Activated naive CD4-positive, alpha-beta T cell treated with anti-CD3 and anti-CD28 coated beads for 36 hours (primary cell): ENCODE results near the gene DPF3. TPM values are rescaled to one million over a fixed set of nuclear protein-coding genes. Genes with fewer than 3 reads are reported as not detected.
A peak's percentile ranks its signal among the peaks of the same experiment; 100 is the strongest.

Source experiments
- CTCF ChIA-PET: fragments of 350-600 bp; sonication (Branson Sonifier 250); formaldehyde crosslinking; loops from one replicate; lab custom pipeline; 2021; ENCODE audit warnings: antibody characterized with exemption; lab: Charles Lee
- DNase-seq: peaks from one replicate; pipeline ENCODE4 v3.0.0-alpha.2; 2020
- H3K27ac Mint-ChIP-seq: one replicate; pipeline ENCODE4 v1.8.0; 2021; ENCODE audit warnings: mild to moderate bottlenecking, mixed read lengths
- H3K27me3 Mint-ChIP-seq: one replicate; pipeline ENCODE4 v1.8.0; 2021; ENCODE audit warnings: low read depth, mixed read lengths
- H3K36me3 Mint-ChIP-seq: one replicate; pipeline ENCODE4 v1.8.0; 2021; ENCODE audit warnings: low read depth, mixed read lengths
- H3K4me1 Mint-ChIP-seq: one replicate; pipeline ENCODE4 v1.8.0; 2021; ENCODE audit warnings: low read depth, mixed read lengths
- H3K4me3 Mint-ChIP-seq: one replicate; pipeline ENCODE4 v1.8.0; 2021; ENCODE audit warnings: mild to moderate bottlenecking, moderate library complexity, mixed read lengths
- H3K9me3 Mint-ChIP-seq: one replicate; pipeline ENCODE4 v1.8.0; 2021; ENCODE audit warnings: mixed read lengths
- intact Hi-C: fragments of 100-400 bp; cut with micrococcal nuclease; formaldehyde crosslinking; loops from one replicate; pipeline ENCODE4 v1.15.1; 2023
- total RNA-seq, 2 experiments: library from RNA; stranded (reverse); gene quantifications; one replicate each; pipeline ENCODE4 v1.2.3, GENCODE V29; 2021

DPF3 gene
- total RNA-seq, 2 experiments from 2014 or later, result 0.29 to 0.47 TPM

- no peak overlapping the region for H3K4me3 Mint-ChIP-seq
- no peaks in the 10 kb centered on the region for H3K9me3 Mint-ChIP-seq
- CTCF ChIA-PET, result no interaction called here
- no peaks in the 10 kb centered on the region for H3K27me3 Mint-ChIP-seq
- H3K4me1 Mint-ChIP-seq, result no peaks in the 10 kb centered on the region
- intact Hi-C loops, result no loop called here
- H3K27ac Mint-ChIP-seq, result no peak overlapping the region
- no peaks in the 10 kb centered on the region for H3K36me3 Mint-ChIP-seq
- no peak for DNase-seq
These were observed 288.0 kb downstream of the DPF3 start for GRCh38 chr14:72605921-72606220.

- Mint-ChIP-seq H3K27me3 (no peaks in the 10 kb centered on the region), H3K27ac (no peak overlapping the region), H3K9me3 (no peaks in the 10 kb centered on the region), H3K4me3 (no peak overlapping the region), H3K36me3 (no peaks in the 10 kb centered on the region), H3K4me1 (no peaks in the 10 kb centered on the region)
- intact Hi-C loops, result no loop called here
- DNase-seq, result no peak
- CTCF ChIA-PET, result no interaction called here
These were observed 288.6 kb downstream of the DPF3 start for GRCh38 chr14:72605096-72605920.

DNA sequence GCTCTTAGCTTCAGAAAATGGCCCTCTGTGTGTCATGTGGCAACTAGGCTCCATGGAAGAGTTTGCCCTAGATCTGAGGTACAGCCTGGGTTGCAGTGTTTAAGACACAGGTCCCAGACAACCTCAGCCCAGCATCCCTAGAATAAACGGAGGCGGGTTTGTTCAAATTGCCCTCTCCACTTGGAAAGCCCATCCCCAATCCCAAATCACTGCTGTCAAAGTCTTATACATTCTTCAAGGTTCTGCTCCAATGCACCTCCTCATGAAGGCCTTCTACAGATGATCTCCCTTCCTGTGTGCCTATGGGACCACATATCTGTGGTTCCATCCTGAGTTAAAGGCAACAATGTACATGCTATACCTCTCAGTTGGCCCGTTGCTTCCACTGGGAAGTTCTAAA lies 289.8 kb downstream of the DPF3 start:
- H3K27me3 Mint-ChIP-seq, result no peaks in the 10 kb centered on the region
- H3K4me1 Mint-ChIP-seq, result no peaks in the 10 kb centered on the region
- no peak for DNase-seq
- H3K9me3 Mint-ChIP-seq, result no peaks in the 10 kb centered on the region
- CTCF ChIA-PET, result no interaction called here
- no peaks in the 10 kb centered on the region for H3K36me3 Mint-ChIP-seq
- H3K27ac Mint-ChIP-seq, result no peak overlapping the region
- H3K4me3 Mint-ChIP-seq, result no peak overlapping the region
- intact Hi-C loops, result no loop called here

DNA sequence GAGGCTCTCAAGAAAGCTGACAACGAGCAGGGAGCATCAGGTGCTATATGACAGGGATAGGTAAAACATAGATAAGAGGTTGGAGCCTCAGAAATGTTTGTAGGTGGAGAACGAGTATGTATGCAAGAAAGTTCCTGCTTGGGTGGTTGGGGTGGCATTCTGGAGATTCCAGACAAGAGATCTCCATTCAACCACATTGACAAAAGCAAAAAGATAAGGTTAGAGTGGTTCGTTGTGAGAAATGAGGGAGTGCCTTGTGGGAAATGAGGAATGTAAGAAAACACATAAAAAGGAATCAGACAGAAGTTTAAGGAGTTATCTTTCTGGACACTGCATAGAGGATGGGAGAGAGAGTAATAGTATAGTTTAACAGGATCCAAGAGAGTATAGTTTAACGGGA lies 290.3 kb downstream of the DPF3 start:
- intact Hi-C loops, result no loop called here
- CTCF ChIA-PET, result no interaction called here
- Mint-ChIP-seq H3K36me3 (no peaks in the 10 kb centered on the region), H3K27me3 (no peaks in the 10 kb centered on the region), H3K4me1 (no peaks in the 10 kb centered on the region), H3K4me3 (no peak overlapping the region), H3K27ac (no peak overlapping the region), H3K9me3 (no peaks in the 10 kb centered on the region)
- no peak for DNase-seq

- DNase-seq, result no peak
- Mint-ChIP-seq H3K27ac (no peak overlapping the region), H3K4me3 (no peak overlapping the region), H3K4me1 (peaks cover 3% of the 10 kb centered on the region), H3K9me3 (no peaks in the 10 kb centered on the region), H3K36me3 (no peaks in the 10 kb centered on the region), H3K27me3 (no peaks in the 10 kb centered on the region)
- intact Hi-C loops, result no loop called here
- CTCF ChIA-PET, result no interaction called here
These were observed 293.2 kb downstream of the DPF3 start for GRCh38 chr14:72600551-72601330.

GRCh38 chr14:72599579-72600470 lies 294.1 kb downstream of the DPF3 start:
- Mint-ChIP-seq H3K4me3 (no peak overlapping the region), H3K27me3 (no peaks in the 10 kb centered on the region), H3K9me3 (no peaks in the 10 kb centered on the region), H3K4me1 (peaks cover 9% of the 10 kb centered on the region), H3K36me3 (no peaks in the 10 kb centered on the region), H3K27ac (no peak overlapping the region)
- CTCF ChIA-PET, result no interaction called here
- intact Hi-C loops, result no loop called here
- DNase-seq, result no peak

GRCh38 chr14:72598306-72598705 lies 295.6 kb downstream of the DPF3 start:
- Mint-ChIP-seq H3K27me3 (no peaks in the 10 kb centered on the region), H3K9me3 (no peaks in the 10 kb centered on the region), H3K4me1 (peaks cover 23% of the 10 kb centered on the region), H3K4me3 (no peak overlapping the region), H3K36me3 (no peaks in the 10 kb centered on the region), H3K27ac (no peak overlapping the region)
- CTCF ChIA-PET, result no interaction called here
- intact Hi-C loops, result no loop called here
- no peak for DNase-seq

DNA sequence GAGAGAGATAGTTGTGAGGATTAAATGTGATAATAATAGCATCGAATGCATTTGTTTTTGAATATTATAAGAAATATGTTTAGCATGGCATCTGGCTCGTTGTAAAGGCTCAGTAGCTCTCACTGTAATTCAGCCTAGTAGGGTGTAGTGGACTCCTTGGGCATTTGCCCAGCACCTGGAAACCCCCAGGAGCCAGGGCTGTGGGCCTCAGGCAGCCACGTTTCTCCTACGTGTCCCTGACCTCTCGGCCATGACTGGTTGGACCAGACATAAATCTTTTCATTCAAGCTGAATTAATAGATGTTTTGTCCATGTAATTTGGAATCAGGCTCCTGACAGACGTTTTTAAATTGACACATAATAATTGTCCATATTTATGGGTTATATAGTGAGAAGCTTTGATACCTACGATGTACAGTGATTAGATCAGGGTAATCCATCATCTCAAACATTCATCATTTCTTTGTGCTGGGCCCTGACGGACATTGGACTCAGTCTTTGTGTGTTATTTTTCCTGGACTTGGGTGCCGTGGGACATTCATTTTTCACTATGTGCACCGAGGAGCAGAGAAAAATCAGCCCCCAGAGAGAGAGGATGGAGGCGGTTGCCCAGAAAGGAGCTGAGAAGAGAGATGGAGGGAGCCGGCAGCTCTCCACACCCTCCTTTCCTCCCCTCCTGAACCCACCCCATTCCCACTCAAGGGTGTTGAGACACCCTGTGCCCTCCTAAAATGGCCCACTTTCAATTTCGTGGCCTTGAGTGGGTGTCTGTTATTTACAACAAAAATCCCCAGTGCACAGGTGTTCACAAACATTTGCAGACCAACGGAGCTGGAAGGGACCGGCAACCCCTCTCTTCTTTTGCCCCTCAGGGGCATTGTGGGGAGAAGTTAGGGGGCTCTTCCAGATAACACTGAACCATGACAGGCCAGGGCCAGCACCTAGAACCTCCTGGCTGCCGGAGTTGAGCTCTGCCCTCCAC lies 296.4 kb downstream of the DPF3 start:
- Mint-ChIP-seq H3K27ac (no peak overlapping the region), H3K4me1 (peaks cover 27% of the 10 kb centered on the region), H3K9me3 (no peaks in the 10 kb centered on the region), H3K27me3 (no peaks in the 10 kb centered on the region), H3K36me3 (no peaks in the 10 kb centered on the region), H3K4me3 (no peak overlapping the region)
- intact Hi-C loops, result no loop called here
- DNase-seq, result no peak
- CTCF ChIA-PET, result interaction anchor here (0.6 kb wide), 1 partner anchor 257 kb away, joined by 5 read pairs; no protein-coding TSS in a partner anchor

DNA sequence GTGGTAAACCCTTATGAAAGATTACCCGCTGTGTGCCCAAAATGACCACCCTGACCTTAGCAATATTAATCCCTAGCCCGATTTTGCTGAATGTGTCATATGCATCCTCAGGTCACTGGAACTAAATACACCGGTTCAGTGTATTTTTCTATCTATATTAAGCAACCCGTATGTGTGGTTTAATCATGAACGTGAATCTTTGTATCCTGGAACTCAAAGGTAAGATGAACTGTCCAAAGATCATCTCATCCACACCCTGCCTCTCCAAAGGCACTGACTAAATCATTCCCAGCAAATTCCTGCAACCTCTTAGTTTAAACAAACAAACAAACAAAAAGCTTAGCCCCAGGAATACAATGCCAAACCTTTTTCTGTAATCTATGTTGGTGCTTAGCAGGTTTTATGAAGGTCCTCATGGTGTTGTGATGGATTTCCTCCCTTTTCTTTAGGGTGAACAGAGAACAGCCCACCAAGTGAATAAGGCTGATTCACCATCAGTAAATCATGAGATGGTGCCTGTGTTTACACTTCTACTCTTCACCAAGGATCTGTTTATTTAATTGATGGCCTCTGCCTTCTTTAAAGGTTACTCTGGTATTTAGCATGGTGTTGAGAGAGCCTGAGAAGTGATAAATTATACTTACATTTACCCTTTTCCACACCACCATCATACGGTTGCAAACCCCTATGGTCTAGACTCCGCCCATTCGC lies 298.6 kb downstream of the DPF3 start:
- intact Hi-C loops, result no loop called here
- Mint-ChIP-seq H3K4me3 (no peak overlapping the region), H3K36me3 (no peaks in the 10 kb centered on the region), H3K4me1 (peaks cover 36% of the 10 kb centered on the region), H3K27ac (no peak overlapping the region), H3K9me3 (no peaks in the 10 kb centered on the region), H3K27me3 (no peaks in the 10 kb centered on the region)
- CTCF ChIA-PET, result no interaction called here
- no peak for DNase-seq

DNA sequence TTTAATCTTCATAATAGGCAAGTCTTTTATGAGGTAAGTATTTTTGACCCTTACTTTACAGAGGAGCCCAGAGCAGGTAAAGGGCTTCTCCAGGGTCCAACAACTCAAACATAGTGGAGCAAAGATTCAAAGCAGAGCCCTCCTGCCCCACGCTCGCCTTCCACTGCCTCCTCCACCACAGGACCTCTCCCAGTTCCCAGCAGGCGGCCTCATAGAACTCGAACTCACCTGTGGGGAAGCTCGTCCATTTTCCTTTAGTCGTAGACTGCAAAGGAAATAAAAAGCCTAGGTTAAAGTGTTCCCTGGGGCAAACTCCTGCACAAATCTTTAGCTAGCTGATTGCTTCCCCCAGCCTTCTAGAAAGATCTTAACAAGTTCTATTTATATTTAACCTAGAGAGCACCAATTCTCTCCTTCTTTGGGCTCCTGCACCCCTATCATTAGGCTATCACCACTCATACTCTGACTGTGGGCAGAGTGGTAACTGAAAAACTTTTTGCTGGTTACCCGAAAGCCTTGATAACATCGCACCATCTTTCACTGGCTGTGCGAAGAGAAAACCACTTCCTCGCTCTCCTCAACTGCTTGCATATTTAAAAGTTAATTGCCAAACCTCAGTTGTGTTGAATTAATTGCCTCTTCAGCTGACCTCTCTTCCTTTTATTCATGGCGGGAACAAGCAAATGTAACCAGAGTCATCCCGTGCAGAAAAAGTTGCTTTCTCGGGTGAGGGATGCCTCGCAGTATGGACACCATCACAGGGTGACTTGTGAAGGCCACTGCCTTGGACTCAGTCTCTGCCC lies 299.6 kb downstream of the DPF3 start:
- CTCF ChIA-PET, result interaction anchor here (1.3 kb wide), 1 partner anchor 310 kb away, joined by 3 read pairs; no protein-coding TSS in a partner anchor
- peak; percentile 43 for DNase-seq
- no peaks in the 10 kb centered on the region for H3K27me3 Mint-ChIP-seq
- no peaks in the 10 kb centered on the region for H3K36me3 Mint-ChIP-seq
- peaks cover 3% of the 10 kb centered on the region for H3K9me3 Mint-ChIP-seq
- intact Hi-C loops, result loop anchor here (1.0 kb wide), 1 partner anchor 76 kb away; no protein-coding TSS in a partner anchor
- peaks cover 40% of the 10 kb centered on the region for H3K4me1 Mint-ChIP-seq
- no peak overlapping the region for H3K27ac Mint-ChIP-seq
- no peak overlapping the region for H3K4me3 Mint-ChIP-seq
